HG03066 (cell line): ENCODE results near the gene NEK5.

Experiments used
- ATAC-seq: cut with Tn5 transposase; IDR thresholded peaks from one replicate; pipeline ENCODE4 v1.9.1; 2021; ENCODE audit warnings: low read depth; ENCODE audit not compliant: unreplicated experiment

Gene NEK5

GRCh38 chr13:51995677-51996551, 133.0 kb downstream of the NEK5 start:
- no peak for ATAC-seq

GRCh38 chr13:51993713-51994112, 135.2 kb downstream of the NEK5 start:
- ATAC-seq = no peak

GRCh38 chr13:51988988-51989618, 139.8 kb downstream of the NEK5 start:
- no peak for ATAC-seq
